Cardiac ventricle fibroblast (primary cell): ENCODE measurements around the gene TECPR1. TPM values are rescaled to one million over a fixed set of nuclear protein-coding genes. Genes with fewer than 3 reads are reported as not detected.

Source experiments
- total RNA-seq: library from RNA; depleted of rRNA; stranded (reverse); fragments of >200 nt; gene quantifications from 2 replicates; pipeline ENCODE4 v1.2.3, GENCODE V29; 2015

TECPR1 gene
- total RNA-seq: 17.6 and 18.8 TPM in 2 replicates

GRCh38 chr7:98251601-98252424 is at the start of gene TECPR1:
TSS of gene TECPR1 (minus strand) at chr7:98252232. CDS start at chr7:98246146, 6,086 bp downstream.

GRCh38 chr7:98280791-98281756 is 29.0 kb upstream of the TECPR1 start, which contains the start of gene BRI3:
TSS of gene BRI3 (plus strand) at chr7:98281686. CDS start at chr7:98281796, 110 bp downstream.

DNA sequence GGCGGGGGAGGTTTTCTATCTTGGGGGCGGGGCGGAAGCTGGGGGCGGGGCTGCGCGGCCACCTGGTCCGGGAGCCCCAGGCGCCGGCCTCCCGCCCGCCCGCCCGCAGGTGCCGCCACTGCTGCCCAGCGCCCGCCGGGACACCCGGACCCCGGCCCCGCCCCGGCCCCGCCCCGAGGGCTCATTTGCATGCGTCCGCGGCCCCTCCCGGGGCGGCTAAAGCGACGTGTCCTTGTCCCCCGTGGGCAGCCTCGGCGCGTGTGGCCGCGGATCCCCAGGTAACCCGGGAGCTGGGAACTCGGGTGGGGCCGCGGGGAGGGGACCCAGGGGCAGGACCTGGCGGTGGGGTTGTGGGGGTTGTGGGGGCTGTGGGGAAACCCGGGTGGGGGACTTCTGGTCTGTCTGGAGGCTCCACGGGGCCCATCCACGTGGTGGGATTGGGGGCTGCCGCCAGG is 40.8 kb downstream of the TECPR1 start, which contains the start of gene BHLHA15:
Gene BHLHA15, plus strand, starts transcription at position 219 of the 455 bp plus-strand sequence. CDS start 871 bp downstream, outside the sequence.

Other genes with a start within 250 kb of the TECPR1 start
- gene LMTK2, start 145.4 kb downstream of the TECPR1 start, total RNA-seq: 6.4 and 7.3 TPM in 2 replicates
- not detected in 2 replicates for gene BHLHA15, start 40.8 kb downstream of the TECPR1 start, total RNA-seq
- 52.4 and 61.9 TPM in 2 replicates for gene BRI3, start 29.5 kb upstream of the TECPR1 start, total RNA-seq
- gene BAIAP2L1, start 148.9 kb upstream of the TECPR1 start, total RNA-seq: 1.6 and 4.4 TPM in 2 replicates